ENCODE measurements around the gene UTP15.
A peak's percentile ranks its signal among the peaks of the same experiment; 100 is the strongest.

Gene UTP15

GRCh38 chr5:73582285-73583145 lies 17.0 kb downstream of the UTP15 start:
- Mint-ChIP-seq H3K4me3 (no peak overlapping the region), H3K27ac (no peak overlapping the region), H3K27me3 (ENCODE audit: low read depth, poor library complexity) (no peaks in the 10 kb centered on the region), H3K4me1 (no peaks in the 10 kb centered on the region), H3K9me3 (no peaks in the 10 kb centered on the region), H3K36me3 (ENCODE audit: low read depth) (peaks cover 24% of the 10 kb centered on the region)
- DNase-seq: no peak
- no peak for TF ChIP-seq CTCF (IDR thresholded peaks at IDR 0.05)

- DNase-seq: no peak
- Mint-ChIP-seq H3K36me3 (ENCODE audit: low read depth) (no peaks in the 10 kb centered on the region), H3K27me3 (ENCODE audit: low read depth, poor library complexity) (peaks cover 7% of the 10 kb centered on the region), H3K27ac (no peak overlapping the region), H3K4me1 (no peaks in the 10 kb centered on the region), H3K9me3 (no peaks in the 10 kb centered on the region), H3K4me3 (no peak overlapping the region)
- TF ChIP-seq CTCF (IDR thresholded peaks at IDR 0.05): no peak
Observed at GRCh38 chr5:73587923-73588322, 22.4 kb downstream of the UTP15 start.

- peak; percentile 49 for DNase-seq
- H3K27me3 Mint-ChIP-seq (ENCODE audit: low read depth, poor library complexity): peaks cover 8% of the 10 kb centered on the region
- peak; percentile 83 for TF ChIP-seq CTCF (IDR thresholded peaks at IDR 0.05)
- H3K9me3 Mint-ChIP-seq: no peaks in the 10 kb centered on the region
- H3K4me1 Mint-ChIP-seq: no peaks in the 10 kb centered on the region
- H3K27ac Mint-ChIP-seq: no peak overlapping the region
- no peaks in the 10 kb centered on the region for H3K36me3 Mint-ChIP-seq (ENCODE audit: low read depth)
- H3K4me3 Mint-ChIP-seq: no peak overlapping the region
Observed at GRCh38 chr5:73591102-73591695, 25.7 kb downstream of the UTP15 start.

- Mint-ChIP-seq H3K4me3 (no peak overlapping the region), H3K36me3 (ENCODE audit: low read depth) (no peaks in the 10 kb centered on the region), H3K9me3 (no peaks in the 10 kb centered on the region), H3K27ac (no peak overlapping the region), H3K4me1 (no peaks in the 10 kb centered on the region), H3K27me3 (ENCODE audit: low read depth, poor library complexity) (peaks cover 8% of the 10 kb centered on the region)
- no peak for DNase-seq
- no peak for TF ChIP-seq CTCF (IDR thresholded peaks at IDR 0.05)
Observed at GRCh38 chr5:73591698-73592501, 26.4 kb downstream of the UTP15 start.

- no peak overlapping the region for H3K27ac Mint-ChIP-seq
- H3K4me1 Mint-ChIP-seq: no peaks in the 10 kb centered on the region
- H3K4me3 Mint-ChIP-seq: no peak overlapping the region
- no peak for TF ChIP-seq CTCF (IDR thresholded peaks at IDR 0.05)
- no peaks in the 10 kb centered on the region for H3K9me3 Mint-ChIP-seq
- H3K27me3 Mint-ChIP-seq (ENCODE audit: low read depth, poor library complexity): peaks cover 8% of the 10 kb centered on the region
- no peaks in the 10 kb centered on the region for H3K36me3 Mint-ChIP-seq (ENCODE audit: low read depth)
- no peak for DNase-seq
Observed at GRCh38 chr5:73592551-73592950, 27.0 kb downstream of the UTP15 start.

Data from nephron progenitor cell (in vitro differentiated cells).